ENCODE data around the gene TMEM202. TPM values are rescaled to one million over a fixed set of nuclear protein-coding genes. Genes with fewer than 3 reads are reported as not detected.
"Not testable (repeated sequence)": the region's sequence is repeated elsewhere in the genome, so short reads cannot be mapped to it uniquely, and the experiment has no call there.

TMEM202 gene
- total and polyA plus RNA-seq, 2 donors (not counting 1 experiment from before 2014, with no cell fraction given) = not detected

DNA sequence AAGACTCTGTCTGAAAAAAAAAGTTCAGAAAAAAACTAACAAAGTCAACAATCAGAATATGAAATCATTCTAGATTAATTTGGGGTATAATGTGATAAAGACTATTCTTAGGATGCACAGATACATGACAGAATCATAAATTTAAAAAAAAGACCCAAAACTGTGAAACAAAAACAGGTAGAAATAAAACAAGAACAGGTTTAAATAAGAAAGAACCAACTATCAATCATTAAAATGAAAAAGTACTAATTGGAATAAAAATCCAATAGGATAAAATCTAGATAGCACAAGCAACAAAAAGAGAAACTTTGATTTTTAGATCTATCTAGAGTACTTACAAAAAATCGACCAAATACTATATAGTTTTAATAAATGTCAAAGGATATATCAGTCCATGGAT, 13.4 kb downstream of the TMEM202 start:
- H3K27me3 ChIP-seq (ENCODE audit: control insufficient read depth, insufficient read depth, low read length) = peaks cover 4% of the 10 kb centered on the region
- no peaks in the 10 kb centered on the region for H3K4me1 ChIP-seq (ENCODE audit: control insufficient read depth, extremely low read depth, insufficient read depth, low read length)
- no peaks in the 10 kb centered on the region for H3K9me3 ChIP-seq (ENCODE audit: control insufficient read depth, insufficient read depth, low read depth, low read length)
- H4K20me1 ChIP-seq (ENCODE audit: control insufficient read depth, extremely low read depth, insufficient read depth, low read length) = no peaks in the 10 kb centered on the region
- H3K9ac ChIP-seq (ENCODE audit: insufficient read depth, low read length) = no peak overlapping the region
- TF ChIP-seq, protein P1, sequence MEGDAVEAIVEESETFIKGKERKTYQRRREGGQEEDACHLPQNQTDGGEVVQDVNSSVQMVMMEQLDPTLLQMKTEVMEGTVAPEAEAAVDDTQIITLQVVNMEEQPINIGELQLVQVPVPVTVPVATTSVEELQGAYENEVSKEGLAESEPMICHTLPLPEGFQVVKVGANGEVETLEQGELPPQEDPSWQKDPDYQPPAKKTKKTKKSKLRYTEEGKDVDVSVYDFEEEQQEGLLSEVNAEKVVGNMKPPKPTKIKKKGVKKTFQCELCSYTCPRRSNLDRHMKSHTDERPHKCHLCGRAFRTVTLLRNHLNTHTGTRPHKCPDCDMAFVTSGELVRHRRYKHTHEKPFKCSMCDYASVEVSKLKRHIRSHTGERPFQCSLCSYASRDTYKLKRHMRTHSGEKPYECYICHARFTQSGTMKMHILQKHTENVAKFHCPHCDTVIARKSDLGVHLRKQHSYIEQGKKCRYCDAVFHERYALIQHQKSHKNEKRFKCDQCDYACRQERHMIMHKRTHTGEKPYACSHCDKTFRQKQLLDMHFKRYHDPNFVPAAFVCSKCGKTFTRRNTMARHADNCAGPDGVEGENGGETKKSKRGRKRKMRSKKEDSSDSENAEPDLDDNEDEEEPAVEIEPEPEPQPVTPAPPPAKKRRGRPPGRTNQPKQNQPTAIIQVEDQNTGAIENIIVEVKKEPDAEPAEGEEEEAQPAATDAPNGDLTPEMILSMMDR (conservative IDR thresholded peaks at IDR 0.05 in 1 of 2, IDR thresholded peaks at IDR 0.05 in 1 of 2; ENCODE audit: low read depth in 1 of 2, low read length in 2 of 2) = no peak
- no peak for TF ChIP-seq EZH2 (IDR thresholded peaks at IDR 0.05; ENCODE audit: low read length, missing control alignments)
- no peak overlapping the region for H3K27ac ChIP-seq (ENCODE audit: insufficient read depth, low read length)
- no peaks in the 10 kb centered on the region for H3K79me2 ChIP-seq (ENCODE audit: control insufficient read depth, insufficient read depth, low read length)
- H3K4me3 ChIP-seq (replicated peaks in 1 of 4; ENCODE audit: control extremely low read depth in 1 of 4, insufficient read depth in 1 of 4, low read depth in 3 of 4, low read length in 4 of 4) = no peak overlapping the region
- DNase-seq (ENCODE audit: low read depth in 2 of 2) = no peak
- no peak overlapping the region for H3K4me2 ChIP-seq (ENCODE audit: extremely low read depth, insufficient read depth, low read length)
- no peak overlapping the region for H2AFZ ChIP-seq (ENCODE audit: low read length)
- H3K36me3 ChIP-seq (ENCODE audit: control insufficient read depth, insufficient read depth, low read length) = no peaks in the 10 kb centered on the region

DNA sequence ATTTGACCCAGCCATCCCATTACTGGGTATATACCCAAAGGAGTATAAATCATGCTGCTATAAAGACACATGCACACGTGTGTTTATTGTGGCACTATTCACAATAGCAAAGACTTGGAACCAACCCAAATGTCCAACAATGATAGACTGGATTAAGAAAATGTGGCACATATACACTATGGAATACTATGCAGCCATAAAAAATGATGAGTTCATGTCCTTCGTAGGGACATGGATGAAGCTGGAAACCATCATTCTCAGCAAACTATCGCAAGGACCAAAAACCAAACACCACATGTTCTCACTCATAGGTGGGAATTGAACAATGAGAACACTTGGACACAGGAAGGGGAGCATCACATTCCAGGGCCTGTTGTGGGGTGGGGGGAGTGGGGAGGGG, 15.2 kb downstream of the TMEM202 start:
- H3K4me3 ChIP-seq (replicated peaks in 1 of 4; ENCODE audit: control extremely low read depth in 1 of 4, insufficient read depth in 1 of 4, low read depth in 3 of 4, low read length in 4 of 4); H3K79me2 ChIP-seq (ENCODE audit: control insufficient read depth, insufficient read depth, low read length); H3K4me2 ChIP-seq (ENCODE audit: extremely low read depth, insufficient read depth, low read length); H4K20me1 ChIP-seq (ENCODE audit: control insufficient read depth, extremely low read depth, insufficient read depth, low read length); H3K27me3 ChIP-seq (ENCODE audit: control insufficient read depth, insufficient read depth, low read length); H2AFZ ChIP-seq (ENCODE audit: low read length); H3K27ac ChIP-seq (ENCODE audit: insufficient read depth, low read length); DNase-seq (ENCODE audit: low read depth in 2 of 2); H3K4me1 ChIP-seq (ENCODE audit: control insufficient read depth, extremely low read depth, insufficient read depth, low read length); H3K9ac ChIP-seq (ENCODE audit: insufficient read depth, low read length); H3K9me3 ChIP-seq (ENCODE audit: control insufficient read depth, insufficient read depth, low read depth, low read length); H3K36me3 ChIP-seq (ENCODE audit: control insufficient read depth, insufficient read depth, low read length): not testable (repeated sequence)

DNA sequence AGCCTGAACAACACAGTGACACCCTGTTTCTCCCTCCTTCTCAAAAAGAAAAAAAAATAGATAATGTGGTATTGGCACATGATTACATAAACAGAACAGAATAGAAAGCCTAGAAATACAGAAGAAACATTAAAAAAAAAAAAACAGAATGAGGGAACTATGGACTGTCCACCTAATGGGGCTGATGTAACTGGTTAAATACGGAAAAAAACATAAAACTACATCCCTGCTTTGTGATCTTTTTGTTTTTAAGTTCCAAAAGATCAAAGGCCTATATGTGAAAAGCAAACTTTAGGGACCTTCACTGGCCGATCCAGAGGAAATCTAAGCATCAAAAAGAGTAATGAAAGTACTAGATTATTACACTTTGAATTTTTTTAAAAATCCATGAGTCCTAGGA, 17.2 kb downstream of the TMEM202 start:
- Histone ChIP-seq H3K4me3 (replicated peaks in 1 of 4; ENCODE audit: control extremely low read depth in 1 of 4, insufficient read depth in 1 of 4, low read depth in 3 of 4, low read length in 4 of 4) (no peak overlapping the region), H3K4me2 (ENCODE audit: extremely low read depth, insufficient read depth, low read length) (no peak overlapping the region), H2AFZ (ENCODE audit: low read length) (no peak overlapping the region), H3K4me1 (ENCODE audit: control insufficient read depth, extremely low read depth, insufficient read depth, low read length) (no peaks in the 10 kb centered on the region), H3K9ac (ENCODE audit: insufficient read depth, low read length) (no peak overlapping the region), H3K27ac (ENCODE audit: insufficient read depth, low read length) (no peak overlapping the region), H3K9me3 (ENCODE audit: control insufficient read depth, insufficient read depth, low read depth, low read length) (no peaks in the 10 kb centered on the region), H3K36me3 (ENCODE audit: control insufficient read depth, insufficient read depth, low read length) (no peaks in the 10 kb centered on the region), H4K20me1 (ENCODE audit: control insufficient read depth, extremely low read depth, insufficient read depth, low read length) (no peaks in the 10 kb centered on the region), H3K79me2 (ENCODE audit: control insufficient read depth, insufficient read depth, low read length) (no peaks in the 10 kb centered on the region), H3K27me3 (ENCODE audit: control insufficient read depth, insufficient read depth, low read length) (no peaks in the 10 kb centered on the region)
- TF ChIP-seq, protein P1 (conservative IDR thresholded peaks at IDR 0.05 in 1 of 2, IDR thresholded peaks at IDR 0.05 in 1 of 2; ENCODE audit: low read depth in 1 of 2, low read length in 2 of 2) = no peak
- TF ChIP-seq EZH2 (IDR thresholded peaks at IDR 0.05; ENCODE audit: low read length, missing control alignments) = no peak
- no peak for DNase-seq (ENCODE audit: low read depth in 2 of 2)

DNA sequence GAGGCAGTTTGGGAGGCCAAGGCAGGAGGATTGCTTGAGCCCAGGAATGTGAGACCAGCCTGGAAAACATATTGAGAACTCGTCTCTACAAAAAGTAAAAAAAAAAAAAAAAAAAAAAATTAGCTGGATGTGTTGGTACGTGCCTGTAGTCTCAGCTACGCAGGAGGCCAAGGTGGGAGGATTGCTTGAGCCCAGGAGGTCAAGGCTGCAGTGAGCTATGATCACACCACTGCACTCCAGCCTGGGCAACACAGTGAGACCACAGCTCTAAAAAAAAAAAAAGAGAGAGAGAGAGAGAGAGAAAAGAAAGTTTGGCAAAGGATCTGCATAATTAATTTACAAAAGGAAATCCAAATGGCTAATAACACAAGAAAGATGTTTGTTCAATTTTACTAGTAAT, 21.7 kb downstream of the TMEM202 start:
- not testable (repeated sequence) for H3K4me2 ChIP-seq (ENCODE audit: extremely low read depth, insufficient read depth, low read length); H3K36me3 ChIP-seq (ENCODE audit: control insufficient read depth, insufficient read depth, low read length); H3K4me1 ChIP-seq (ENCODE audit: control insufficient read depth, extremely low read depth, insufficient read depth, low read length); DNase-seq (ENCODE audit: low read depth in 2 of 2); H3K27ac ChIP-seq (ENCODE audit: insufficient read depth, low read length); H3K79me2 ChIP-seq (ENCODE audit: control insufficient read depth, insufficient read depth, low read length); H3K4me3 ChIP-seq (replicated peaks in 1 of 4; ENCODE audit: control extremely low read depth in 1 of 4, insufficient read depth in 1 of 4, low read depth in 3 of 4, low read length in 4 of 4); H3K27me3 ChIP-seq (ENCODE audit: control insufficient read depth, insufficient read depth, low read length); H3K9me3 ChIP-seq (ENCODE audit: control insufficient read depth, insufficient read depth, low read depth, low read length); H4K20me1 ChIP-seq (ENCODE audit: control insufficient read depth, extremely low read depth, insufficient read depth, low read length); H2AFZ ChIP-seq (ENCODE audit: low read length); H3K9ac ChIP-seq (ENCODE audit: insufficient read depth, low read length)

All from fibroblast of lung (primary cell).